ENCODE results near the gene BRIX1. TPM values are rescaled to one million over a fixed set of nuclear protein-coding genes. Genes with fewer than 3 reads are reported as not detected.

Gene BRIX1, protein sequence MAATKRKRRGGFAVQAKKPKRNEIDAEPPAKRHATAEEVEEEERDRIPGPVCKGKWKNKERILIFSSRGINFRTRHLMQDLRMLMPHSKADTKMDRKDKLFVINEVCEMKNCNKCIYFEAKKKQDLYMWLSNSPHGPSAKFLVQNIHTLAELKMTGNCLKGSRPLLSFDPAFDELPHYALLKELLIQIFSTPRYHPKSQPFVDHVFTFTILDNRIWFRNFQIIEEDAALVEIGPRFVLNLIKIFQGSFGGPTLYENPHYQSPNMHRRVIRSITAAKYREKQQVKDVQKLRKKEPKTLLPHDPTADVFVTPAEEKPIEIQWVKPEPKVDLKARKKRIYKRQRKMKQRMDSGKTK
- 10 to 100 TPM; 33.0 to 36.0 TPM for total RNA-seq

DNA sequence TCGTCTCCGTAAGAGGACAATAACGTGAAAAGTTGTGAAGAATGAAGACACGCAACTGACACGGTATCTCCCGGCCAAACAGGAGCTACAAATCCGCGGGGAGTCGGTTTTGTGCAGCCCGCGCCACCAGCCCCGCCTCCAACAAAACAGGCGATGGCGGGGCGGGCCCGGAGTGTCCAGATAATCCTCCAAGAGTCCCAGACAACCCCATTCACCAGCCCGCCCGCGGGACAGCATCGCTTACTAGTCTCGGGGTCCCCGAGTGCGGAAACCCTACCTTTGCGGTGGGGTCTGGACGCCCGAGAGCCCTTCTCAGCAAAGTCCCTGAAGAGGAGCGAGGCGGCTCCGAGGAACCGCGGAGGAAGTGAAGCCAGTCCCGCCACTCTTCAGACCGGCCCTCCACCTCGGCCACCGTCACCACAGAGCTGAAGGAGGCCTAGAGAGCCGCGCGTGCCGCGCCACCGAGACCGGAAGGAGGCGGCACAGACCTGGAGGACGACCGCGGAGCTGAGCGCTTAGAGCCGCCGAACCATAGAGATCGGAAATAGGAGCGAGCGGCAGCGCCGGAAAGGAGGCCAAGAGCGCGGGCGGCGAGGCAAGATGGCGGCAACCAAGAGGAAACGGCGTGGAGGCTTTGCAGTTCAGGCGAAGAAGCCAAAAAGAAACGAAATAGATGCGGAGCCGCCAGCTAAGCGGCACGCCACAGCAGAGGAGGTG lies at the start of gene BRIX1, which contains the start of gene RAD1:
BRIX1 (plus strand) TSS at position 573 of the 717 bp plus-strand sequence; CDS start at position 601, 28 bp downstream.
RAD1 (minus strand) TSS at position 366 of the 717 bp plus-strand sequence. CDS start 612 bp downstream, outside the sequence.
- Mint-ChIP-seq H3K4me3 (no peak within 1 kb of the TSS), H3K36me3 (ENCODE audit: low read depth) (peaks cover 42% of the 10 kb centered on the region), H3K27me3 (no peaks in the 10 kb centered on the region), H3K4me1 (peaks cover 41% of the 10 kb centered on the region), H3K27ac (no peak within 1 kb of the TSS), H3K9me3 (no peaks in the 10 kb centered on the region)
- DNase-seq: peak; percentile 96
- ChIA-PET CTCF (interaction anchor here (0.7 to 5.7 kb wide), 8 partner anchors 9 to 441 kb away, joined by 3 to 39 read pairs (median 4); partner anchors contain the start of gene DNAJC21), POLR2A (interaction anchor here (0.9 to 7.1 kb wide), 15 partner anchors 9 to 1326 kb away, joined by 3 to 200 read pairs (median 5); partner anchors contain the start of genes DNAJC21 and TTC23L)

DNA sequence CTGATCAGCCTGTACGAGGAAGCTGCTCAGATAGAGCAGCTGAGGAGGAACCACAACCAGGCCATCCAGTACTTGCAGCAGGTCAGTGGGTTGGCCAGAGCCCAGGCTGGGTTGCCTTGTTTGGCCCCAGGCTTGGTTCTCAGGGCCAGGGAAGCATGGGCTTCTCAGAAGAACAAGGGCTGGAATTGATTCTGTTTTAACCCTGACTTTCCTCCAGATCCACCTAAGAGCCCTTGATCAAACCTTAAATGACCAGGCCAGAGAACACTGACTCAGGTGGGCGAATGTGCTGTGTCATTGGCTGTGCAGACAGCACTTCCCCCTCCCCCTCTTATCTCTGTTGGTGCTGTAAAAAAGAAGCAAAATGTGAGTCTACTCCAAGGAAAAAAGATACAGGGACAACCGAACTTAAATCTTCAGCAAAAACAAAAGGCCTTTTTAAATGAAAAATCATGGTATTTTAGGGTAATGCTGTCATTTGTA lies 48.5 kb upstream of the BRIX1 start:
- Mint-ChIP-seq H3K27ac (no peak overlapping the region), H3K9me3 (no peaks in the 10 kb centered on the region), H3K4me1 (no peaks in the 10 kb centered on the region), H3K36me3 (ENCODE audit: low read depth) (no peaks in the 10 kb centered on the region), H3K27me3 (no peaks in the 10 kb centered on the region), H3K4me3 (no peak overlapping the region)
- DNase-seq: no peak
- ChIA-PET POLR2A (no interaction called here), CTCF (no interaction called here)

DNA sequence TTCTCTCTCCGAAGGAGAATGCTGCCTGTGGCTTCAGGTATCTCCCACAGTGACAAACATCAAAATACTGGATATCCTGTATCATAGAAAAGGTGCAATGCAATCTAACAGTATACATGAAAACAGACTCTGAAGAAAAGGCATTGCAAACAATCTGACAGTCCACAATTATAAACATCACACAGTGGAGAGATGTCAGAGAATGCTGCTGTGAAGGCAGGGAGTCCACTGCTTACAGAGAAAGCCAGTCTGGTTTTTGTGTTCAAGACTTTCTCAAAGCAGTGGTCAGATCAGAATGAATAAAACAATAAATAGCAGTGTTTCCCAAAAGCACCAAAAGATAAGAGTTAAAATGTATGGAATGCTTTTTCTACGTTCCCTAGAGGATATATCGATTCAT lies 47.9 kb upstream of the BRIX1 start:
- Mint-ChIP-seq H3K36me3 (ENCODE audit: low read depth) (no peaks in the 10 kb centered on the region), H3K4me1 (no peaks in the 10 kb centered on the region), H3K4me3 (no peak overlapping the region), H3K27me3 (no peaks in the 10 kb centered on the region), H3K9me3 (no peaks in the 10 kb centered on the region), H3K27ac (no peak overlapping the region)
- ChIA-PET POLR2A (no interaction called here), CTCF (no interaction called here)
- no peak for DNase-seq

DNA sequence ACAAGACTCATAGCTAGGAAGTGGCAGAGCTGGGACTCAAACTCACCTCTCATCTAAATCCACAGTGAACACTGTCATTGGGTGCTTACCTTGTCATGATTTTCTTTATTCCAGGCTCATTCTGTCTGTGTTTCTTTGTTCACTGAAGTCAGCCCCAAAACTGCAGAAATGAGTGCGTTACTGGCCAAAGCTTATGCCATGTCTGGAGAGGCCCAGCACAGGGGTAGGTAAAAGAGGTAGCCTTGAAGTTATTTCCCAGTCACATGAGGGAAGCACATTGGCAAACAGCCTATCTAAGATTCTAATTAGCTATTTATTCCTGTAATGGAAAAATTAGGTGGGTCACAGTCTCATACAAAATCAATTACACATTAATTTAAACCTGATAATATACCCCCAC lies 46.7 kb upstream of the BRIX1 start:
- Mint-ChIP-seq H3K27ac (no peak overlapping the region), H3K4me1 (no peaks in the 10 kb centered on the region), H3K4me3 (no peak overlapping the region), H3K36me3 (ENCODE audit: low read depth) (no peaks in the 10 kb centered on the region), H3K9me3 (no peaks in the 10 kb centered on the region), H3K27me3 (no peaks in the 10 kb centered on the region)
- ChIA-PET CTCF (no interaction called here), POLR2A (no interaction called here)
- DNase-seq: no peak

DNA sequence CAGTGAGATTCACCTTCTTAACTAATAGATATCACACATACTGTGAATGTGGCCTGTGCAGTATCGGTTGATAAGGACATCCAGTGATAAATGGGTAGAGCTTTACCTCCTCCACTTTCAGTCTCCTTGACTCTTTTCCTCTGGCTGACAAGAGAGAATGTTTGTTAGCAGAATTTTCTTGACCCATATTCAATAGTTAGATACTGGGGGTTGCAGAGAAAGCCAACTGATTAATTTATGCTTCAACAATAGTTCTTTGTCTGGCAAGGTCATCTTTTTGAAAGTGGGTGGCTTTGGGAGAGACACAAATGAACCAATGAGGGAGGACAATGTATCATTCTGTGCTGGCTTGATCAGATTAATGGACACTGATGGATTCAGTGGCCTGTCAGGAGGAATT lies 46.3 kb upstream of the BRIX1 start:
- POLR2A ChIA-PET: no interaction called here
- H3K4me1 Mint-ChIP-seq: no peaks in the 10 kb centered on the region
- H3K27me3 Mint-ChIP-seq: no peaks in the 10 kb centered on the region
- H3K4me3 Mint-ChIP-seq: no peak overlapping the region
- no peaks in the 10 kb centered on the region for H3K9me3 Mint-ChIP-seq
- H3K36me3 Mint-ChIP-seq (ENCODE audit: low read depth): no peaks in the 10 kb centered on the region
- no peak for DNase-seq
- CTCF ChIA-PET: no interaction called here
- no peak overlapping the region for H3K27ac Mint-ChIP-seq

DNA sequence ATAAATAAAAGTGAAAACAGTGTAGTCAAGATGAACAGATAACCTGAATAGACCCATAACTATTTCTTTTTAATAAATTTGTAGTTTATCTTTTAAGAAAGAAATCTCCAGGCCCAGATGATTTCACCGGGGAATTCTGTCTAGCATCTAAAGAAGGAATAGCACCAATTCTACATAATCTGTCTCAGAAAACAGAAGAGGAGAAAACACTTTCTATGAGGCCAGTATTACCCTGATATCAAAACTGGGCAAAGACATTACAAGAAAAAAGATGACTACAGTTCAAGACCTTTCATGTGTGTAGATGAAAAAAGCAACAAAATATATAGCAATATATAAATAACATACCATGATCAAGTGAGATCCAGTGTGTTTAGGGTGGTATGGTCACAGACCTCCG lies 45.1 kb upstream of the BRIX1 start:
- CTCF ChIA-PET: no interaction called here
- Mint-ChIP-seq H3K27ac (no peak overlapping the region), H3K27me3 (peaks cover 2% of the 10 kb centered on the region), H3K9me3 (no peaks in the 10 kb centered on the region), H3K36me3 (ENCODE audit: low read depth) (no peaks in the 10 kb centered on the region), H3K4me1 (no peaks in the 10 kb centered on the region), H3K4me3 (no peak overlapping the region)
- POLR2A ChIA-PET: no interaction called here
- DNase-seq: no peak

DNA sequence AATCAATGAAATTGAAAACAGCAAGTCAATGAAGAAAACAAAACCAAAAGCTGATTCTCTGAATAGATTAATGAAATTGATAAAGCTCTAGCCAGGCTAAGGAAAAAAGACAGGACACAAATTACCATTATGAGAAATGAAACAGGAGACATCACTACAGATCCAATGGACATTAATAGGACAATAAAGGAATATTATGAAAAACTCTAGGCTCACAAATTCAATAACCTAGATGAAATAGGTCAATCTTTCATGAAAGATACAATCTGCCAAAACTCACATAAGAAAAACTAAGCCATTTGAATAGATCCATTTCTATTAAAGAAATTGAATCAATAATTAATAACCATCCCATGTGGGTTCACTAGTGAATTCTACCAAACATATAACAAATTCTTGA lies 39.2 kb upstream of the BRIX1 start:
- Mint-ChIP-seq H3K27me3 (peaks cover 9% of the 10 kb centered on the region), H3K4me3 (no peak overlapping the region), H3K9me3 (peaks cover 1% of the 10 kb centered on the region), H3K27ac (no peak overlapping the region), H3K4me1 (no peaks in the 10 kb centered on the region), H3K36me3 (ENCODE audit: low read depth) (no peaks in the 10 kb centered on the region)
- ChIA-PET CTCF (no interaction called here), POLR2A (no interaction called here)
- DNase-seq: no peak

DNA sequence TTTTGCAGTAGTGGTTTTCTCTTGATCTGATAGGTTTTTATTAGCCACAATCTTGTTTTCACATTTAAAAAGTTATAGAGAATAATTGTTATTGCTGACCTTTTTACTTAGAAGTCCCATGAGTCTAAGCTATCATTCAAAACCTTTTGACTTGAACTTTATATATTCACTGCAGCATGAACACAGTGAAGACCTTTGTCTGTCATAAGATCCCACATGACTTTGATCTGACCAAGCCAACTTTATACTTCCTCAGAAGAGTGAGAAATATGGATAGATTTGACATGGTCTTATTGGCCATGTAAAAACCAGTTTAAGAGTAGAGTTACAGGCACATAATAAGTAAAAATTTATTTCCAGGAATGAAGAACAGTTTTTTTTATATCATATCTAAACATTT lies 34.3 kb upstream of the BRIX1 start:
- no peaks in the 10 kb centered on the region for H3K4me1 Mint-ChIP-seq
- H3K27me3 Mint-ChIP-seq: peaks cover 14% of the 10 kb centered on the region
- H3K27ac Mint-ChIP-seq: no peak overlapping the region
- H3K9me3 Mint-ChIP-seq: peaks cover under 1% of the 10 kb centered on the region
- no peak overlapping the region for H3K4me3 Mint-ChIP-seq
- POLR2A ChIA-PET: no interaction called here
- CTCF ChIA-PET: no interaction called here
- DNase-seq: no peak
- no peaks in the 10 kb centered on the region for H3K36me3 Mint-ChIP-seq (ENCODE audit: low read depth)

DNA sequence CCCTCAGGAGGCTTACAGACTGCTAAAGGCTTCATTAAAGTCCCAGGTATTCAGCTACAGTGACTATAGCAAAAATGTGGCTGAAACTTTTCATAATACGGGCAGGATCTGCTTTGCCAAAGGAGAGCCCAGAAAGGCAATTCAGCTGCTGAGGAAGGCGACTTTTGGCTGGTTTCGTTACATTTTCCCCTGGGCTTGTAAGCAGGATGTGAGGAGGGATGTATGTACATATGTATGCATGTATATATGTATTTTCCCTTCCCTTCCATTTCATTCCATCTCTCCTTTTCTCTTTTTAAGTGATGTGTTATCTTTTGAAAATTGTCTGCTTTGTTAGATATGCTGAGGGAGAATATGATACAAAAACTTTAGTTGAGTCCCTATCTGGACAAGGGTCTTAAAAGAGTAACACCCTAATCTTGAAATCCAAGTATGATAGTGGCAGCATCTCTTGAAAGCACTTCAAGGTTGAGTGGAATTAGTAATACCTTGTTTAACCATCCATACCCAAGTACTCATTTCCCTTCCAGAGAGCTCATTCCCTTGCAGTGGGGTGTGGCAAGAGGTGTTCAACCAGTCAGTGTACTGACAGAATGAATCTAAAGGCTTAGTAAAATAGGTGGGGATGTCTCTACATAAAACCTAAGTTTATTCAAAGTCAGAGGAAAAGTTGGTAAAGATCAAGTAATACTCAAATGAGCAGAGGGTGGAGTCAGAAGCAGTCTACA lies 29.0 kb upstream of the BRIX1 start:
- no peaks in the 10 kb centered on the region for H3K9me3 Mint-ChIP-seq
- no peaks in the 10 kb centered on the region for H3K36me3 Mint-ChIP-seq (ENCODE audit: low read depth)
- H3K4me3 Mint-ChIP-seq: no peak overlapping the region
- DNase-seq: no peak
- H3K4me1 Mint-ChIP-seq: no peaks in the 10 kb centered on the region
- peaks cover 11% of the 10 kb centered on the region for H3K27me3 Mint-ChIP-seq
- H3K27ac Mint-ChIP-seq: no peak overlapping the region
- ChIA-PET CTCF (interaction anchor here (0.6 kb wide), 1 partner anchor 179 kb away, joined by 3 read pairs; no protein-coding TSS in a partner anchor), POLR2A (no interaction called here)

DNA sequence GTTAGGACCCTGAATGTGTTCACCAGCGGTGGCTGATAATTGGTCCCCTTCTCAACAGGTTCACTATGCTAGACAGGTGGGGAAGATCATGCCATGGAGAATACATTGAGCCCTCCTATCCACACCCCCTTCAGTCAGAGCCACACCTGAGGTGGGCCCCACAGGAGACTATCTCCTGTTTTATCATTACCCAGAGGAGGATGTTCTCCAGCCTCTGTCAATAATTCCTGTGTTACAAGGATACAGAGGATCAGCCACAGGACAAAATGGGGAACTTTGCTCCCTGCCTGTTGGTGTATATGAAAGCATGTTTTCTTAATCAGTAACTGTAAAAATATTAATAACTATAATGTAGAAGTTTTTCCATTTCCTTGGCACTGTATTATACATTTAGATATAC lies 26.1 kb upstream of the BRIX1 start:
- POLR2A ChIA-PET: no interaction called here
- CTCF ChIA-PET: no interaction called here

DNA sequence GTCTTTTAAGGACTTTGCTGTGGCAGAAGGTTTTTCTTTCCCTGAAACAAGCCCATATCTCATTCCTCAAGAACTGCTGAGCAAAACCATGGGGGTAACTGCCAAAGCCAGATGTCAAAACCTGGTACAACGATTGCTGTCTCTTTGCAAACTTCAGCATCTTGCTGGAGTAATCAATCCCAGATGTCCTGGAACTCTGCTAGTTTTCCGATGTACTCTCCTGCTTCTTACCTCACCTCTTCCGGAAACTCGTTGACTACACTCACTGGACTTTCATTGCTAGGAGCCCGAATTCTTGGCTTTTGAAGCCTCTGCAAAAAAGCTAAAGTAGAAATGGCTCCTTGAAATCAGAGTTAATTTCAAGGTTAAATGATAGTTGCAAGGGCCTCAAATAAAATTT lies 23.5 kb upstream of the BRIX1 start:
- no peak overlapping the region for H3K27ac Mint-ChIP-seq
- ChIA-PET CTCF (no interaction called here), POLR2A (no interaction called here)
- no peaks in the 10 kb centered on the region for H3K9me3 Mint-ChIP-seq
- H3K36me3 Mint-ChIP-seq (ENCODE audit: low read depth): no peaks in the 10 kb centered on the region
- H3K4me3 Mint-ChIP-seq: no peak overlapping the region
- DNase-seq: no peak
- H3K4me1 Mint-ChIP-seq: no peaks in the 10 kb centered on the region
- H3K27me3 Mint-ChIP-seq: peaks cover under 1% of the 10 kb centered on the region

More for the DNA sequence above, 26.1 kb upstream of the BRIX1 start:
- H3K27me3 Mint-ChIP-seq: peaks cover 4% of the 10 kb centered on the region
- H3K27ac Mint-ChIP-seq: no peak overlapping the region
- H3K9me3 Mint-ChIP-seq: no peaks in the 10 kb centered on the region
- H3K4me3 Mint-ChIP-seq: no peak overlapping the region
- DNase-seq: no peak
- no peaks in the 10 kb centered on the region for H3K36me3 Mint-ChIP-seq (ENCODE audit: low read depth)
- H3K4me1 Mint-ChIP-seq: no peaks in the 10 kb centered on the region

DNA sequence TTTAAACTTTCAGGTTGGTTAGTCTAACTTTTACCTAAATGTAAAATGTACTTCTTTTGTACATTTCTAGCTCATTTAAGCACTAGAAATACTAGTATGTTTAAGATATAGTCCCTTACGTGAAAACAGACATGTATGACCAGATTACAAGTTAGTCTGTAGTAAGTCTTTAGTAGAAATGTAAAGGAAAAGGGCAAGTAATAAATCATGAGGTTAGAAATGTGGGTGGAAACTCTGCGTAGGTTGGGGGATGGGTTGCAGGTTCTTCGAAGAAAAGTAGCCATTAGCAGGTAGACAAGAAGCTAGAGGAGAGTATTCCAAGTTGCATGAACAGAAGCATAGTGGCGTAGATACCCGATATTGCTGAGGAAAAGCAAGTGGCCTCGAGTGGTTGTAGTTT lies 23.1 kb upstream of the BRIX1 start:
- H3K9me3 Mint-ChIP-seq: no peaks in the 10 kb centered on the region
- H3K27ac Mint-ChIP-seq: no peak overlapping the region
- H3K4me3 Mint-ChIP-seq: no peak overlapping the region
- H3K27me3 Mint-ChIP-seq: no peaks in the 10 kb centered on the region
- no peaks in the 10 kb centered on the region for H3K4me1 Mint-ChIP-seq
- no peak for DNase-seq
- no peaks in the 10 kb centered on the region for H3K36me3 Mint-ChIP-seq (ENCODE audit: low read depth)
- ChIA-PET CTCF (no interaction called here), POLR2A (no interaction called here)

DNA sequence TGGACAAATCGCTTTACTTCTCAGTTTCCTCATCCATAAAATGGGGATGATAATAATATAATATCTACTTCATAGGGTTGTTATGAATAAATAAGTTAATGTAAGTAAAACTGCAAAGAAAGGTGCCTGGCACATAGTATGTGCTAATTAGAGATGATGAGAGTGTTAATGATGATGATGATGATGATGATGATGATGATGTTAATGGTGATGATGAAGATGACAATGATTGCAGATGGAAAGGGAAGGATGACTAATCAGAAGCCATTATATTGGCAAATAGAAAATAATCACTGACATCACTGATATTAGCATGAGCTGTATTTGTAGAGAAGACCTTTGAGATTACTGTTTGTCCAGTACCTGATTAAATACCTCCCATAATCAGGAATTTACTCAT lies 20.8 kb upstream of the BRIX1 start:
- CTCF ChIA-PET: interaction anchor here (1.4 to 1.8 kb wide), 2 partner anchors 9 to 12 kb away, joined by 4 to 6 read pairs; no protein-coding TSS in a partner anchor

More for the DNA sequence above, 20.8 kb upstream of the BRIX1 start:
- no peak for DNase-seq
- Mint-ChIP-seq H3K9me3 (no peaks in the 10 kb centered on the region), H3K27ac (no peak overlapping the region), H3K4me3 (no peak overlapping the region), H3K4me1 (no peaks in the 10 kb centered on the region), H3K36me3 (ENCODE audit: low read depth) (no peaks in the 10 kb centered on the region), H3K27me3 (no peaks in the 10 kb centered on the region)
- POLR2A ChIA-PET: no interaction called here

All from activated CD4-positive, alpha-beta memory T cell treated with anti-CD3 and anti-CD28 coated beads, Interleukin-2, amount 10 ng/mL, durations not matched to agents 7 days and 5 days (primary cell).